ENCODE data around the gene DTD1.
A peak's percentile ranks its signal among the peaks of the same experiment; 100 is the strongest.

DTD1 gene

DNA sequence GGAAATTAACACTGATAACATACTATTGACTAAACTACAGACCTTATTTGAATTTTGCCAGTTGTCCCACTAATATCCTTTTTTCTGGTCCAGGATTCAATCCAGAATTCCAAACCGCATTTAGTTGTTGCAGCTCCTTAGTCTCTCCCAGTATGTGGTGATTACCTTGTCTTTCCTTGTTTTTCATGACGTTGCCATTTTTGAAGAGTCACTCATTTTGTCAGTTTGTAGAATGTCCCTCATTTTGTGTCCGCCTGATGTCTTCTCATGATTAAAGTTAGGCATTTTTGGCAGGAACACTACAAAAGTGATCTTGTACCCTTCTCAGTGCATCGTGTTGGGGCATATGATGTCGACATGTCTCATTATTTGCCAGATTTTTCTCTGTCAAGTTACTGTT lies 33.1 kb downstream of the DTD1 start:
- DNase-seq: no peak

DNA sequence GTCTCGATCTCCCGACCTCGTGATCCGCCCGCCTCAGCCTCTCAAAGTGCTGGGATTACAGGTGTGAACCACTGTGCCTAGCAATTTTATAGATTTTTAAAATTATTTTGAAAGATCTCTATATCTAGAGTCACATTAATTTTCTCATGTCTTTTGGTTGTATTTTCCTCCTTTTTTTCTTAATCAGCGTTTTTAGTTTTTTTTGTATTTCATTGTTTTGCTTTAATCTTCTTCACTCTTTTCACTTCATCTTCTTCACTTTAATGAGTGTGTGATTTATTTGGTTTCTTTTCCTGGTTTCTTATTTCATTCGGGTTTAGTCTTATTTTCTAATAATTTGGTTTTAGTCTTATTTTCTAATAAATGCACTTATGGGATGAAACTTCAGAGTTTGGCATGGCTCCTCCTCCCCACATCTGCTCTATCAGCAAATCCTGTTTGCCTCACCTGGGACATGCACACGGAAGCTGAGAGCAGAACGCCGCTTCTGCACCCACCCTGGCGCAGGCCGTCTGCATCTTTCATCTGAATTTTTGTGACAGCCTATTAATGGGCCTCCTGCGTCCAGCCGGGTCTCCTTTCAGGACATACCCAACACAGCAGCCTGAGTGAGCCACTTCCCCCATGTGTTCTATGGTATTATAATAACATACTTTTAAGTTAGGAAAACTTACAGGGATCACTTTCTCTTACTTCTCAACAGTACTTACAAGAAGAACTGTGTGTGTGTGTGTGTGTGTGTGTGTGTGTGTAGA lies 35.5 kb downstream of the DTD1 start:
- DNase-seq: no peak

DNA sequence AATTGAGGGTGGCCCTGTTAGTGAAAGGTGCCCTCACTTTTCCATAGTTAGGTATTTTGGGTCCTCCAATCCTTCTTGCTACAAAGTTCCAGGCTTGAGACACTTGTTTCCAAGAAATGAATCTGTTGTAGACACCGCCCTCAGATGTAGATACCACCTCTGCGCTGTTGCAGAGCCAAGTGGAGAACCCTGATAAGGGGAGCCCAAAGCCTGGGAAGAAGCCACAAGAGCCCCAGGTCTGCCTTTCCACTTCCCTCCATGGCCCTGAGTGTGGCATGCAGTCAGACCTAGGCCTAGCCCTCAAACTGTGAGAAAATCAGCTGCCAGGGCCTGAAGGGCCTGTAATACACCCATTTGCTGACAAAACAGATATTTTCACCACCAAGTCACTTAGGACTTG lies 37.1 kb downstream of the DTD1 start:
- no peak for DNase-seq

DNA sequence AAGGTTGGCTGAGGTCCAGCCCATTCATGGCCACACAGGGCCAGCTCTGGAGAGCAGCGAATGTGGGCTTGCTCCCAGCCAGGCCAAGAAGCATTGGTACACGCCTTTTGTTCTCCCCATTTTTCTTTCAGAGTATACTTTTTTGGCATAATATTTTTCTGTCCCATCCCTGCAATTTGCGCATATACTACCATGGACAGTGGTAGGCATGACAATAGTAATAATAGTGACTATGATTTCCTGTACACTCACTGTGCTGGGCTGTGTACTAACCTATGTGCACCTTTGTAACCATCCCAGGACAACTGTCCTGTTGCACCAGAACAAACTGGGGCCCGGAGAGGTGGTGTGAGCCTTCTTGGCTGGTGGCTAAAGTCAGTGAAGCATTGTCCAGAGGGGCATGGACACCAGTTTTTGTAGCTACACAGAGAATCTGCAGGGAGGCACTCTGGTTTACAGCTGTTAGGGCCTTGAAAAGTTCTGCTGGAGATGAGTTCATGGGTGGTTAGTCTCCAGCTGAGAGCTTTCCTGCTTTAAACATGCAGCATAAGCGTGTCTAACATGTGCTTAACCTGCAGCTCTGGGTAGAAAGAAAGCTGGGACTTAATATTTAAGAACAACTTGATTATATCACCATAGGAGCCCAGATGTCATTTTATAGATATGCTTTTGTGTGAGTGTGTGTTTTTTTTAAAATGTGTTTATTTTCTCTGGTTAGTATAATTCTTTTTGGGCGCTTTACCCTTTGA lies 38.2 kb downstream of the DTD1 start:
- DNase-seq: no peak

DNA sequence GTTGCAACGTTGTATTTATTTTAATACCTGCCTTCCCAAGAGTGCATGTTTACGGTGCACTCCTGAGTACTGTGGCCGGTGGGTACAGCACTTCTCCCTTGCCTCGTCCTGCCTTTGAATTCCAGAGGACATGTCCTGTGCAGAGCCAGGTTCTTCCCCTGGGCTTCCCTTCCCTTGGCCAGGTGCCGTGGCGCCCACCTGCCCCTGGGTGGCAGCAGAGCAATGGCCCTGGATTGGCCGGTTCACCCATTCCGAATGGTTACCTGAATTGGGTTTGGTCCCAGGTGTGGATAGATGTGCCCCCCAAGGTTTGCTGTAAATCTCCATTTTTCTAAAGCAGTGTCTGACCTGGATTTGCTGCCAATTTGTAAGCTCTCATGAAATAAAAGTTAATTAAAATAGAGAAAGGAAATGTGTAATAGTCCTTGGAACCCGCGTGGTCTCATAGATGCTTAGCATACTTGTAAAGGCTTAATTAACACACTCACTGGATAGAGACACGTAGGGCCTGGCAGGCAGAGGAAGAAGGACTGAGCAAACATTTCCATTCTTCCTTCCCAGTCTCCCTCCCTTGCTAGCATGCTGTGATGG lies 40.6 kb downstream of the DTD1 start:
- DNase-seq: peak; percentile 6

DNA sequence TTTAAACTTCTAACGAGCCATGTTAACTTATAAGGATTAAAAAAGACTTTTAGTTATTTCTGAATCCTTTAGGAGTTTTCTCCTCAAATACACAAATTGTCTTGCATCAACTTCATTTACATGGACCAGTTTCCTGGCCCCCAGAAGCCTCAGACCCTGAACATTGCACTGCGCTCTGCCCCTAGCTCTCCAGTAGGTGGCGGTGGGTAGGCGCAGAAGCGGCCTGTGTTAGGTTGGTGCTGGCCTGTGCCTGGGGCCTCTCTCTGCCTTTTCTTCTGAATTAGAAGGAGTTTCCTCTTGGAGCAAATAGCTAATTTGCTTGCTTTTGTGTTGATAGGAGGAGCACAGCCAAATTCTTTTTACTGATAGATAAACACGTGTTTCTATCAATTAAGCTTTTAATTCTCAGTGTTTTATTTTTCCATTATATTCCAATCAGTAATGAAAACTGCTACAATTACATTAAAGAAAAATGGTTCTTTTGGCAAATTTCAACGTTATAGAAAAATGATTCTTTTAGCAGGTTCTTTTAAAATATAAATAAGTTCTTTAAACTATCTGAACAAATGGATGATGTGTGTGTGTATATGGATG lies 44.4 kb downstream of the DTD1 start:
- peak; percentile 58 for DNase-seq

DNA sequence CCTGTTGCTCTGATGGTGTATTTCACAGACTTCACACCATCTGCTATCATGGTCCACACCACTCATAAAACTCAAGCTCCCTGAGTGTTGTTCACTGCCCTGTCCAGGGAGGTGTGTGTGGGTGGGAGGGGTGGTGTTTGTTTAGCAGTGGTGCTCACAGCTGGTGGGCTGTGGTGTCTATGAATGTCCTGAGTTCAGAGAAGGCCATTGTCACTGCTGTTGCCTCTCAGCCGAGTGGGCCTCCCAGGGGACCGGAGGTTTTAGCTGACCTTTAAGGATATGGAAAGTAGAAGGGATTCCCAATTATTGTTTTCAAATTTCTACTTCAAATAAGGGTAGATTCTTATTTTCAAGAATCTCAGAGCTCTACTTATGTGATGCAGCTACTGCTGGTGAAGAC lies 45.6 kb downstream of the DTD1 start:
- DNase-seq: no peak

DNA sequence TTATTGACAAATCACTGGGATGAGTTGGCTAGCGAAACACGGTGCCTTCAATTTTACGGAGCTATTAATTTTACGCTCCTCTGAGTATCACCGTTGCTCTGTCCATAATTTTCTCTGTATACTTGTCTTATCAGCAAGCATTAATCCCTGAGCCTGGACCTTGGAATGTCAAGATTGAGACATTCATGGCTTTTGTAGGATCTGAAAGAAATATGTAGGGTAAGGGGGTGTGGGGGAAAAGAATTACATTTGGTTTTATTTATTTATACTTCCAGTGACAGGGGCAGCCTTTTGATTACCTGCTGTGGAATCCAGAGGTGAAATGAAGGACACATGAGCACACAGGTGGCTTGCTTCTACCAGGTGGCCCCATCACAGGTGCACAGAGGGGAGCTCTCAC lies 46.6 kb downstream of the DTD1 start:
- DNase-seq: no peak

DNA sequence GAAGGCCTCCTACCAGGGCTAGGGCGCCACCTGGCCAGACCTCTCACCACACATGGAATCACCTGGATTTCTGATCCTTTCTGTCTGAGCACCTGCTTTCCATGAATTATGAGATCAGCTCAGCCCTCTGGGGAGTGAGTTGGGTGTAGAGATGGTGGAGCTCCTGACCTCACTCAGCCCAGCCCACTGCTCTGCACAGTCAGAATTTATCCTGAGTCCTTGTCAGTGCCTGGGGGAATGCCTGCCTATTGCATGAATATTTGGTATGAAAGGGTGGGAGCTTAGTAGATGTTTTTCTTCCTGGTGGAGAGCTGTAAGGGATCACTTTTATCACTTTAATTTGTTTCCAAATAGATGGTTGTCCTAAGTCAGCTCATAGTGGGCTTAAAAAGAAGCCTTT lies 47.5 kb downstream of the DTD1 start:
- no peak for DNase-seq

DNA sequence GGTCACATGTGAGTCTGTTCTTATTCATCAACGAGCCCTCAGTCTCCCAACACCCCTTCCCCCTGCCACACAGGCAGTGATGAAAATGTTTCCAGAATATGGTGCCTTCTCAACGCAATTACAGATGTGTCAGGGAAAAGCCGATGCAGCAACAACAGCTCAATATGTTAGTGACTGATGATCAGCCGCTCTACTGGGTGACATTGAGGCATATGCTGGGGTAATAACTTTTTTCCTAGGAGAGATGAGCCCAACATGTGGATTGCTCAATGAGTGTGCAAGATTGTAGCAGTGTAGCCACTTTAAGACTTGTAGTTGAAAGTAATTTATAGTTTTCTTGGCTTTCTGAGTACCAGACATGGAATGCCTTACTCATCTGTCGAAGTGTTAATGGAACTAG lies 49.4 kb downstream of the DTD1 start:
- no peak for DNase-seq

DNA sequence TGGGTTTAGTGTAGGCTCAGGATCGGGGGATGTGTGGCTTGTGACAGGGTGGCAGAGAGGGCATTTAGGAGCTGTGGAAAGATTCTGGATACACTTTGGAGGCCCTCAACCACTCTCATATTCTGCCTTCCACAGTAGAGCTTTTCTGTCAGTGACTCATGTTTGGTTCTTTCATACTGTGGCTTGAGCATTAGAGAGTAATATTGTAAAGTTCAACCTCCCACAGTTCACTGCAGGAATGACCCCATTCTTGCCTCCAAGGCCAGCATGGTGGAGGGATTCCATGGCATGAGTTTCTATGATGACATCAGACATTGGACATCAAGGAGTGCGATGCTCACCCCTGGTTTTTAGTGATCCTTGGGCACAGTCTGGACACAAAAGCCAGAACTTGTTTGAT lies 50.9 kb downstream of the DTD1 start:
- no peak for DNase-seq

DNA sequence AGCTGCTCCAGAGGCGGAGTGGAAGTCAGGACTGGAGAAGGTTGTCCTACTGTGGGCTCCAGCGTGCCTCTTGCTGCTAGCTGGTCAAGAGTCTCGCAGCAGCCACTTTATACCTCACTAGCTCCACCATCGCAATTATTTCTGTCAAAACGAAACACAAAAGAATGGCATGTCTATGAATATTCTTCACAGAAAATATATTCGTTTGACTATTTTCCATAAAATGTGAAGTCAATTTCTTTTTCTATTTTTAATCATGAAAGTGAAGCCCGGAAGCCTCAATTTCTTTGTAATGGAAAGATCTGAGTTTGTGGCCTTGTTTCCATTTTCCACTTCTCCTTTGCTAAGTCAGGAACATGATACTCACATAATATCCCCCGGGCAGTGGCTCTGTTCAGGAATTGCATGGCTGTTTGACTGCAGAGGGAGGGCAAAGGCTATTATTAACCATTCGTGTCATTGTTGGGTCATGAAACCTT lies 51.7 kb downstream of the DTD1 start:
- no peak for DNase-seq

DNA sequence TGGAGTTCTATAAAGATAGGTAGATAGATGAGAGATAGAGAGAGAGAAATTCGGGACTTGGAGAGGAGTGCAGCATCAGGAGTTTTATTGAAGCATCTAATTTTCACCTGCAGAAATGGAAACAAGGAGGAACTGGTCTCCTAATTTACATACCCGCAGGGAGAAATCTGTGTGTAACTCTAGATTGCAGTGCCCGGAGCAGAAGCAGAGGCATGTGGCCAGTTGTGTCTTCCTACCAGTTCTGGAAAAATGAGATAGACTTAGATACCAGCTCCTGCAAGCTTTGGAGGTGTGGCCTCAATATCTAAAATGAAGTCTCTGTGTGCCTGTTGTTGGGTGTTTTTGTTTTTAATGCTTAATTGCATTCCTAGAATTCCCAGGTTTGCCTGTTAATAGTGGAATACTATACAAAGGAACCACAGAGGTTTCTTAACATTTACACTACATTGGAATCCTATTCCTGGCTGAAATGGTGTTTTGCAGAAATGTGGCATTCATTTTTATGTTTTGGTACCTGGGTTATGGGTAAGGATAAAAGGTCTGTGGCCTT lies 57.4 kb downstream of the DTD1 start:
- DNase-seq: no peak

DNA sequence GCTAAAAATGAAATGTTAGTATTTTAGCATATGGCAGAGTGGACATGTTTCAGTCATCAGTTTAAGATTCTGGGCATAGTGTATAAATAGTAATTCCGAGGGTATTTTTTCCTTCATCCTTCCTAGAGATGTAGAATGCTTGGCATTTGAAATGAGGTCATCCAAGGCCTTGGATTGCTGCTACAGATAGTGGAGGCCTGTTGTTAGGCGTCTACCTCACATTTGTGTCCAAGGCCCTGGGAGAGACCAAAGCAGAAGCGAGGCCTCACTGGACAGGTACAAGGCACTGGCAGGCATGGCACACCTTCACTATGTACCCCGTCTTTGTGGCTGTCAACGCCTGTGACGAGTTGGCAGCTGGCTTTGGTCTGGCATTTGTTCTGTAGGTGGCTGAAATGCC lies 58.0 kb downstream of the DTD1 start:
- peak; percentile 14 for DNase-seq

DNA sequence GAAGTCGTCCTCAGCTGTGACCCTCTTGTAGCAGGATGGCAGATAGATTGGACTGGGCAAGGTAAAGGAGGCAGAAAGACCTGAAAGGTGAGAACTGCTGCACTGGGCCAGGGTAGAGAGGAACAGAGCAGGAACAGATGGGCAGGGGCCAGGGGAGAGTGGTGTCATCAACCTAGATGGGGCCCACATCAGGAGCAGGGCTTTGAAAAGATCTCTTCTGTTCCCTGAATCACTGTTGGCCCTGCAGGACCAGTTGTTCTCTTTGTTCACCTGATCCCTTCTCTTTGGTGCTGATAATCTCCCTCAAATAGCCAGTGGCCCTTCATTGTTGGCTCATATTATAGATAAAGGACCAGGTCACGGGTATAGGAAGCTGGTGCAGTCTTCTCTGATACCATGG lies 59.9 kb downstream of the DTD1 start:
- no peak for DNase-seq

DNA sequence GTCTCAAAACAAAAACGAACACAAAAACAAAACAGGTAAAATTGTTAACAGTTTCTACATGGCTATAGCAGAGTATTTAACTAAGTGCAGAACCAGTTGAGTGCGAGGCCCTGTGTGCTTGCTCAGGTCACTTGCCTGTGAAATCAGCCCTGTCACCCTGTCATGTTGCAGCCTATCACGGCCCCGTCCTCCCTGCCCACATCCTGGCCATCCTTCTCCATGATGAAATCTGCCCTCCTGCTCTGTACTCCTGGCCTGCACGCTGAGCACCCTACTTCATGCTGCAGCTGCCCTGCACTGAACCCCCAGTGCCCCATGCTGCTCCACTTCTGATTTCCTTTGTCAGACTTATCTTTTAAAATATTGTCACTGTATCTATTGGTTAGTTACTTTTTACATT lies 62.4 kb downstream of the DTD1 start:
- no peak for DNase-seq

DNA sequence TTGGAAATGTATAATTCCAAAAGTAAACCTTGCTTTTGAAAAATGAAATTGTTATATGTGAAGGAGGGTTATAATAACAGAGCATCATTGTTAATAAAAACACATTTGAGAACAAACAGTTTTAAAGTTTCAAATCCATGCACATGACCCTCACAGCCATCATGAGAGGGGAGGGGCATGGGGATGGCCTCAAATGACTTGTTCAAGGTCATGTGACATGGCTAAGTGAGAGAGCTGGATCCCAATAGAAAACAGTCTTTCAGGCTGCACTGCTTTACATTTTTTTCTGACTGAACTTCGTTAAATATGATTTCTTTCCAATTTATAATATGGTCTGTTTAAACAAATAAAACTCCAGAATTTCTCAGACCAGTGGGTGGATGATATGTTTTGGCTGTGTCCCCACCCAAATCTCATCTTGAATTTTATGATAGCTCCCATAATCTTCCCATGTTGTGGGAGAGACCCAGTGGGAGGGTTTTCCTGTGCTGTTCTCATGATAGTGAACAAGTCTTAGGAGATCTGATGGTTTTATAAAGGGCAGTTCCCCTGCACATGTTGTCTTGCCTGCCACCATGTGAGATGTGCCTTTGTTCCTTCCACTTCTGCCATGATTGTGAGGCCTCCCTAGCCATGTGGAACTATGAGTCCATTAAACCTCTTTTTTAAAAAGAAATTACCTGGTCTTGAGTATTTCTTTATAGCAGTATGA lies 66.0 kb downstream of the DTD1 start:
- no peak for DNase-seq

DNA sequence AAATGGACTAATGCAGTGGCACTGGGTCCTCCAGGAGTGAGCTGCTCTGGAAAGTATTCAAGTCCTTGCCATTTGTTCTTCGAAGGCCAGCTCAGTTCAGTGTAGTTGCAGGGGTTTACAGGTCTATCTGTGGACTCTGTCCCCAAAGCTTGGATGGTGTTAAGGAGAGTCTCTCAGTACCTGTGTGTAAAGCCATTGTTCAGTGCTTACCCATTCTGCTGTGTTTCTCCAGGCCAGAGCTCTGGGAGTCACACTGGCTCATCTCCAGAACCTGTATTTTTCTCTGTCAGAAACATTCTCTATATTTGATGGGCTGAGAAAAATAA lies 66.6 kb downstream of the DTD1 start:
- no peak for DNase-seq

DNA sequence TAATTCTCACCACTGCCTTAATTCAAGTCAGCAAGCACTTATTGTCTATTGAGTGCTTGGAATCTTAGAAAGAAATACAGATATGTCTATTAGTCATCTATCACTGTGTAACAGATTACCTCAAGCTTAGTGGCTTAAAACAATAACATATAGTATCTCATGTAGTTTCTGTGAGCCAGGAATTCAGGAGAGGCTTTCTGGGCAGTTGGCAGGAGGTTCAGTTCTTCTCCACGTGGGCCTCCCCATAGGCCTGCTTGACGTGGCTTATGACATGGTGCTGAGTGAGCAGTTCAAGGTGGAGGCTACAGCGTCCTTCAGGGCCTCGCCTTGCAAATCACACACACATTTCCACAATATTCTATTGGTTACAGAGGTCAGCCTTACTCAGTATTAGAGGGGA lies 69.7 kb downstream of the DTD1 start:
- DNase-seq: no peak

DNA sequence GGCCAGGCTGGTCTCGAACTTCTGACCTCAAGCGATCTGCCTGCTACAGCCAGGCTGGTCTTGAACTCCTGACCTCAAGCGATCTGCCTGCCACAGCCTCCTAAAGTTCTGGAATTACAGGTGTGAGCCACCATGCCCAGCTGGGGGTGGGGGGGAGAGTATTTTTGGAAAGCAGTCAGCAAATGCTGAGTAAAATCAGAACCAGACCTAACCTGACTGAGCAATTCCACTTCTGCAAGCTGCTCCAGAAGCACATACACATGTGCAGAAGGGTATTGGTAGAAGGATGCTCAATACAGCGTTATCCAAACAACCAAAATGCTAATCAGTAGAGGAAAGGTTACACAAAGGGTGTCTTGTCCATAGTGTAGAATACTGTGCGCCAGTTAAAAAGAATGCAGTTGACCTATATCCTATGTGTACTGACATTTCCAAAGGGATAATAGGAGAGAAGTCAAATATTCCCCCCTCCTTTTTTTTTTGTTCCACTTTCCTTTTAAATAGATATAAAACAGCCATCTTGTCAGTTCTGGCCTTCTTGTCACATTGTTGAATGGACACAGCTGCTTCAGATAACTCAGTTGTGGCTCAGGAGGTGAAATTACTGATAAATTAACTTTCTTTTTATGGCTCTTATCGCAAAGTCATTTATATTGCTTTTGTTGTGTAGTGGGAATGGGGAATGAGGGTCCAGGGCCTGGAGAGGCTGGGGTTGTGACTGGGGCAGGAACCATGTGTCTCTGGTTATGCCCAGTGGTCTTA lies 74.6 kb downstream of the DTD1 start:
- DNase-seq: no peak

DNA sequence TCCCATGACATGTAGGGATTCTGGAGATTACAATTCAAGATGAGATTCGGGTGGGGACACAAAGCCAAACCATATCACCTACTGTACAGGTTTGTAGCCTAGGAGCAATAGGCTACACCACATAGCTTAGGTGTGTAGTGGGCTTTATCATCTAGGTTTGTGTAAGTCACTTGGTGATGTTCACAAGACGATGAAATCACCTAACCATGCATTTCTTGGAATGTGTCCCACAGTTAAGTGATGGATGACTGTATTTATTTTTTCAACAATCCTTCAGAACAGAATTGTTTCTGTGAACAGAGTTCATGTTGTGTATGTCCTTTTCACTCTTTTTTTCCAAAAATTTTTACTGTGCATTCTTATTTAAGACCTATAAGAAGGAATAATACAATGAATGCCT lies 76.1 kb downstream of the DTD1 start:
- DNase-seq: peak; percentile 12

DNA sequence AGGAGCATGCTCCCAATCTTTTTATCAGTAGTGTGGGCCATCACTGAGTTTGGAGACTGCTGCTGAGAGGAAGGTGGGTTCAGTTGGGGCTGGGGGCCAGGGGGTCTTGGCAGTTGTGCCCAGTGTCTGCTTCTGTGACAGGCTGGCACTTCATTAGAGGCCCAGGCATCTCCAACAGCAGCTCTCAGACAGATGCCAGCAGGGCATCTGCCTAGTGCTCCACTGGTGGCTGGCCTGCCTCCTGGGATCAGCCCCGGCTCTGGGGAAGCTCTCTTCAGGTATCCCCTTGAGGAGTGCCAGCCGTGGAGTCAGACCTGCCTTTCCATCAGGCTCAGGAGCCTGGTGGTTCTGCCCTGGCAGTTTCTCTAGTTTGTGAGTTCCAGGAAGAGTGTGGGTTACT lies 77.3 kb downstream of the DTD1 start:
- DNase-seq: no peak

All from EL (cell line).